Heart left ventricle (tissue), 16 donors: ENCODE results near the gene LIPT1. TPM values are rescaled to one million over a fixed set of nuclear protein-coding genes. Genes with fewer than 3 reads are reported as not detected.

Experiments used
- ATAC-seq, 4 donors: fragments of 200-7000 bp; cut with Tn5 transposase; one replicate each; pipeline ENCODE4 v1.9.1; 2020 to 2022; ENCODE audit warnings: moderate library complexity in 4 of 4, mild to moderate bottlenecking in 3 of 4, moderate number of reproducible peaks in 1 of 4
- DNase-seq, 5 donors: peaks; one replicate each; pipeline ENCODE4 v3.0.0-alpha.2; 2020
- H3K27ac ChIP-seq, 12 donors: fragments of 200-600 bp; sonication (generic) in 4 of 12; one replicate each; pipeline versions ENCODE4 v1.5.0 to v1.8.0; 2016 to 2022; ENCODE audit warnings: mild to moderate bottlenecking in 2 of 12
- H3K27me3 ChIP-seq, 9 donors: fragments of 200-600 bp; sonication (generic) in 2 of 9; one replicate each; pipeline versions ENCODE4 v1.5.1 to v1.8.0; 2016 to 2022; ENCODE audit warnings: mild to moderate bottlenecking in 3 of 9
- H3K36me3 ChIP-seq, 9 donors: fragments of 200-600 bp; sonication (generic) in 2 of 9; one replicate each; pipeline versions ENCODE4 v1.5.0 to v1.8.0; 2018 to 2022; ENCODE audit warnings: mild to moderate bottlenecking in 2 of 9
- H3K4me1 ChIP-seq, 12 donors: fragments of 200-600 bp; sonication (generic) in 4 of 12; one replicate each; pipeline versions ENCODE4 v1.5.0 to v1.8.0; 2016 to 2022; ENCODE audit warnings: mild to moderate bottlenecking in 3 of 12
- H3K4me3 ChIP-seq, 12 donors: fragments of 200-600 bp; sonication (generic) in 4 of 12; one replicate each; pipeline versions ENCODE4 v1.5.0 to v1.8.0; 2017 to 2022; ENCODE audit warnings: mild to moderate bottlenecking in 9 of 12, moderate library complexity in 4 of 12
- H3K9me3 ChIP-seq, 12 donors: fragments of 200-600 bp; sonication (generic) in 4 of 12; one replicate each; pipeline versions ENCODE4 v1.5.0 to v1.8.0; 2016 to 2022; ENCODE audit warnings: mild to moderate bottlenecking in 1 of 12
- POLR2A ChIP-seq, 2 donors: fragments of 450-650 bp; IDR thresholded peaks; one replicate each; pipeline ENCODE4 v1.6.1; 2017; ENCODE audit warnings: antibody characterized with exemption in 2 of 2, mild to moderate bottlenecking in 2 of 2, moderate library complexity in 2 of 2
- WGBS, 4 donors: extraction: QIAGEN DNeasy Blood & Tissue Kit in 2 of 4; methylation state at CpG; one replicate each; pipeline versions ENCODE4 v1.1.5 to v1.1.7; 2013 to 2018; 5-methylcytosine and 5-hydroxymethylcytosine counted together
- intact Hi-C, 10 donors: fragments of 100-400 bp; cut with DNase I; formaldehyde crosslinking; loops; one replicate each; pipeline versions ENCODE4 v1.11.1 to v1.14.2; 2022
- polyA plus RNA-seq, 2 donors: library from polyadenylated mRNA; stranded (reverse); fragments of 200-250 nt; gene quantifications; one replicate each; pipeline ENCODE4 v1.2.3, GENCODE V29; 2013
- total RNA-seq, 9 donors: library from RNA; depleted of rRNA in 2 of 9; stranded (reverse); fragments of >200 nt in 2 of 9; fragmentation: NEBNext Ultra II Directional in 3 of 9; extraction: Animal tissue kit (Norgen Biotek cat#: 25700) in 3 of 9; gene quantifications; one replicate each; pipeline versions ENCODE4 v1.1.0 to v1.2.4, GENCODE V29; 2016 to 2023
- TF ChIP-seq, protein P1 (sequence below), 12 donors: fragments of 200-600 bp; sonication (generic) in 4 of 12; IDR thresholded peaks; one replicate each; pipeline versions ENCODE4 v1.5.0 to v1.8.0; 2018 to 2022; ENCODE audit warnings: antibody characterized with exemption in 12 of 12, mild to moderate bottlenecking in 5 of 12
- donor health status: ischemic (EF 13 %, LVEDD 7.1; RV severe dilation, severe dysfunction).
- donor health status: healthy with polysubstance abuse.
- donor health status: DM: no; HTN: yes; CAD: no.
- donor health status: DM: no; HTN: no; CAD: no.
- donor health status: ischemic (EF 25% LVEDD 6.9; RV normal size, moderate dysfunction).
- donor health status: ischemic (EF 25% LVEDD 5.7; RV mildly dilated, moderate dysfunction).
- donor health status: healthy.
- donor health status: DM: yes; HTN: yes; CAD: no.
- donor health status: ischemic (EF 35%, LVEDD 5.7; RV mildly dilated, moderate dysfunction).
- donor health status: nonischemic (EF 11% LVEDD 7.7; RV severe dilation, severe dysfunction).
- donor health status: DM: yes; HTN: yes; CAD: no.
- donor health status: PGD.
- donor health status: ischemic (EF 29% LVEDD 5.4; RV normal size, mild dysfunction).
- donor health status: nonischemic (EF 23%, LVEDD 6.1; RV moderate dilation, normal function).

Gene LIPT1
- total and polyA plus RNA-seq, 11 donors, result 5.3 to 12.4 (median 7.5) TPM

DNA sequence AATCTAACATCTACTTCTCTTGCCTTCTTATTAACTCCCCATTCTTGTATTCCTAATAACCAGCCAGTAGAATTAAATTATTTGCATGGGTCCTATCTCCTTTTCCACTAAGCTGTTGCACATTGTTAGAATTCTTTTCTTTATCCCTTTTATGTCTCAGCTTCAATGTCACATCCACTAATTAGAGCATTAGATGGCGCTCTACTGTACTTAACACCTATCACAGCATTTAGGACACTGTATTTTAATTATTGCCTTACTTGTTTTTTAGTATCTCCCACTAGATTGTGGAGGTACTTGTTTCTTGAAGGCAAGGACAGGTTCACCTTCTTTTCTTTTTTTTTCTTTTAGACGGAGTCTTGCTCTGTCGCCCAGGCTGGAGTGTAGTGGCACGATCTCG, 3.8 kb downstream of the LIPT1 start:
- WGBS, 4 donors, result 93 to 96% (median 95%) methylated on average over 5 of the region's 5 CpGs
- H3K27me3 ChIP-seq, result no peaks in the 10 kb centered on the region
- H3K36me3 ChIP-seq, result peaks cover 0 to 73% (median 55%) of the 10 kb centered on the region in 9 donors
- intact Hi-C loops, result loop anchor here in 3 of 10 donors (10.0 kb wide), 2 partner anchors 176 to 336 kb away; partner anchors contain the start of genes EIF5B (in 2 of the 3), TXNDC9 (in 2 of the 3) and REV1 (in 1 of the 3)
- H3K4me3 ChIP-seq, result no peak overlapping the region
- no peaks in the 10 kb centered on the region for H3K9me3 ChIP-seq
- TF ChIP-seq, protein P1, sequence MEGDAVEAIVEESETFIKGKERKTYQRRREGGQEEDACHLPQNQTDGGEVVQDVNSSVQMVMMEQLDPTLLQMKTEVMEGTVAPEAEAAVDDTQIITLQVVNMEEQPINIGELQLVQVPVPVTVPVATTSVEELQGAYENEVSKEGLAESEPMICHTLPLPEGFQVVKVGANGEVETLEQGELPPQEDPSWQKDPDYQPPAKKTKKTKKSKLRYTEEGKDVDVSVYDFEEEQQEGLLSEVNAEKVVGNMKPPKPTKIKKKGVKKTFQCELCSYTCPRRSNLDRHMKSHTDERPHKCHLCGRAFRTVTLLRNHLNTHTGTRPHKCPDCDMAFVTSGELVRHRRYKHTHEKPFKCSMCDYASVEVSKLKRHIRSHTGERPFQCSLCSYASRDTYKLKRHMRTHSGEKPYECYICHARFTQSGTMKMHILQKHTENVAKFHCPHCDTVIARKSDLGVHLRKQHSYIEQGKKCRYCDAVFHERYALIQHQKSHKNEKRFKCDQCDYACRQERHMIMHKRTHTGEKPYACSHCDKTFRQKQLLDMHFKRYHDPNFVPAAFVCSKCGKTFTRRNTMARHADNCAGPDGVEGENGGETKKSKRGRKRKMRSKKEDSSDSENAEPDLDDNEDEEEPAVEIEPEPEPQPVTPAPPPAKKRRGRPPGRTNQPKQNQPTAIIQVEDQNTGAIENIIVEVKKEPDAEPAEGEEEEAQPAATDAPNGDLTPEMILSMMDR (IDR thresholded peaks at IDR 0.05), result no peak
- TF ChIP-seq POLR2A (IDR thresholded peaks at IDR 0.05), result no peak
- no peak for ATAC-seq
- no peak for DNase-seq
- no peak overlapping the region for H3K27ac ChIP-seq
- peaks cover 0 to 23% (median 15%) of the 10 kb centered on the region in 12 donors for H3K4me1 ChIP-seq

- 85 to 93% (median 87%) methylated on average over 4 of the region's 4 CpGs for WGBS, 4 donors
- peaks cover 0 to 83% (median 61%) of the 10 kb centered on the region in 9 donors for H3K36me3 ChIP-seq
- ATAC-seq (no peak), DNase-seq (no peak)
- H3K27me3 ChIP-seq, result no peaks in the 10 kb centered on the region
- TF ChIP-seq, protein P1 (IDR thresholded peaks at IDR 0.05), result no peak
- no peak for TF ChIP-seq POLR2A (IDR thresholded peaks at IDR 0.05)
- no peak overlapping the region for H3K4me3 ChIP-seq
- no peaks in the 10 kb centered on the region for H3K9me3 ChIP-seq
- intact Hi-C loops, result loop anchor here in 3 of 10 donors (10.0 kb wide), 2 partner anchors 175 to 335 kb away; partner anchors contain the start of genes EIF5B (in 2 of the 3), TXNDC9 (in 2 of the 3) and REV1 (in 1 of the 3)
- no peak overlapping the region for H3K27ac ChIP-seq
- H3K4me1 ChIP-seq, result peaks cover 0 to 18% (median 9%) of the 10 kb centered on the region in 12 donors
Observed at GRCh38 chr2:99159594-99159993, 4.8 kb downstream of the LIPT1 start.

DNA sequence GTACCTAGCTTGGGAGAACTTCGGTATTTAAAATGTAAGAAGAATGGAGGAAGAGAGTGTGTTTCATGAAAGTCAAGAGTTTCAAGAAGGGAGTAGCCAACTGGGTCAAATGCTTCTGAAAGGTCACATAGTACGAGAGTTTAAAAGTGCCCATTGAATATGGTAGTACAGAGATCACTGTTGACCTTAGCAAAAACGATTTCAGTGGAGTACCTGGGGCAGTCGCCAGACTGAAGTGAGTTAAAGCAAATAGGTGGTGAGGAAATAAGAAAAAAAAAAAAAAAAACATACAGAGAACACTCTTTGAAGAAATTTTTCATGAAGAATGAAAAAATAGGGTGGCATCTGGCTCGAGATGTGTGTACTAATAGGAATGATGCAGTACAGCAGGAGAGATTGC, 11.5 kb downstream of the LIPT1 start:
- Histone ChIP-seq H3K4me3 (no peak overlapping the region), H3K27ac (no peak overlapping the region), H3K27me3 (no peaks in the 10 kb centered on the region), H3K9me3 (no peaks in the 10 kb centered on the region), H3K4me1 (no peaks in the 10 kb centered on the region), H3K36me3 (peaks cover 0 to 97% (median 74%) of the 10 kb centered on the region in 9 donors)
- ATAC-seq, result no peak
- no peak for TF ChIP-seq POLR2A (IDR thresholded peaks at IDR 0.05)
- TF ChIP-seq, protein P1 (IDR thresholded peaks at IDR 0.05), result no peak
- WGBS, 4 donors, result 78 to 90% (median 86%) methylated on average over 5 of the region's 5 CpGs
- no peak for DNase-seq
- intact Hi-C loops, result loop anchor here in 1 of 10 donors (10.0 kb wide), 1 partner anchor 319 kb away; no protein-coding TSS in a partner anchor

DNA sequence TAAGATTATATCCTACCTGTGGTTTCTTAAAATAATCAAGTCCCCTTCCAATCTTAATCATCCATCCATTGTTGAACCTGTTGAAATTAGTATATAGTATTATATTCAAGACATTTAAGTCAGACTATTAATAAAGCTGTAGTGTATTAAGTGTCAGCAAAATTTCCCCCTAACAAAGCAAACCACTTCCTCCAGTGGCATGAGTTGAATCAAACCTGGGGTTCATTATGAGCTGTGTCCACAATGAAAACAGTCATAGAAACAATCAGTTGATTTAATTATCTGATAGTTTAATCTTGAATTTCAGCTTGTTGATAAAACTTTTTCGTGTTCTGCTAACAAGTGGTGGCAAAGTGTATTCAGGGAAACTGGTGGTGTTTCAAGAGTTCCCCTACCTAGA, 14.8 kb downstream of the LIPT1 start:
- H3K4me3 ChIP-seq, result no peak overlapping the region
- H3K27me3 ChIP-seq, result no peaks in the 10 kb centered on the region
- no peaks in the 10 kb centered on the region for H3K4me1 ChIP-seq
- peaks cover 0 to 95% (median 83%) of the 10 kb centered on the region in 9 donors for H3K36me3 ChIP-seq
- 63 to 72% (median 70%) methylated on average over 1 of the region's 1 CpG for WGBS, 4 donors
- TF ChIP-seq, protein P1 (IDR thresholded peaks at IDR 0.05), result no peak
- TF ChIP-seq POLR2A (IDR thresholded peaks at IDR 0.05), result no peak
- no peak overlapping the region for H3K27ac ChIP-seq
- intact Hi-C loops, result loop anchor here in 1 of 10 donors (10.0 kb wide), 1 partner anchor 315 kb away; no protein-coding TSS in a partner anchor
- DNase-seq (no peak), ATAC-seq (no peak)
- no peaks in the 10 kb centered on the region for H3K9me3 ChIP-seq
